Panc1 (cell line): ENCODE measurements around the gene CABLES2. TPM values are rescaled to one million over a fixed set of nuclear protein-coding genes. Genes with fewer than 3 reads are reported as not detected.
A peak's percentile ranks its signal among the peaks of the same experiment; 100 is the strongest.

Source experiments
- ATAC-seq: fragments of 200-7000 bp; cut with Tn5 transposase; 2 replicates; pipeline ENCODE4 v1.9.1; 2020; ENCODE audit warnings: mild to moderate bottlenecking, moderate library complexity
- BruUV-seq: library from RNA; stranded (reverse); fragments of 400-500 nt; replicated peaks from 2 replicates; lab custom pipeline; 2021; lab: Mats Ljungman, UMichigan
- CTCF ChIA-PET: fragments of 300-600 bp; sonication (Branson Sonifier 250); formaldehyde crosslinking; loops from one replicate; lab custom pipeline; 2022; ENCODE audit warnings: antibody characterized with exemption; lab: Charles Lee
- POLR2A ChIA-PET: fragments of 300-600 bp; sonication (Branson Sonifier 250); formaldehyde crosslinking; loops from one replicate; lab custom pipeline; 2022; ENCODE audit warnings: antibody characterized with exemption; lab: Charles Lee
- DNase-seq: peaks from one replicate; pipeline ENCODE4 v3.0.0-alpha.2; 2010; ENCODE audit warnings: low read depth, low spot score
- H3K27ac ChIP-seq: 2 replicates; pipeline ENCODE4 v1.5.1; 2011; ENCODE audit warnings: mild to moderate bottlenecking, low read length, inconsistent platforms
- H3K27me3 ChIP-seq: fragments of 200-500 bp; sonication (Bioruptor generic); 2 replicates; pipeline ENCODE4 v1.6.0; 2014; ENCODE audit warnings: low read length, inconsistent platforms; ENCODE audit not compliant: control insufficient read depth, insufficient read depth
- H3K36me3 ChIP-seq: fragments of 200-500 bp; sonication (Bioruptor generic); 2 replicates; pipeline ENCODE4 v1.5.1; 2014; ENCODE audit warnings: inconsistent platforms, mild to moderate bottlenecking, low read length, moderate library complexity; ENCODE audit not compliant: control insufficient read depth, insufficient read depth
- H3K4me1 ChIP-seq: 2 replicates; pipeline ENCODE4 v1.5.1; 2011; ENCODE audit warnings: inconsistent platforms, mild to moderate bottlenecking, low read length, moderate library complexity; ENCODE audit not compliant: control insufficient read depth, insufficient read depth
- H3K4me3 ChIP-seq, 2 experiments: 2 replicates each; pipeline ENCODE4 v1.5.1; 2011 to 2012; ENCODE audit warnings: low read depth in 2 of 2, low read length in 2 of 2, mild to moderate bottlenecking in 2 of 2, inconsistent platforms in 1 of 2, moderate library complexity in 1 of 2
- H3K9me3 ChIP-seq: fragments of 200-500 bp; sonication (Bioruptor generic); 2 replicates; pipeline ENCODE4 v1.5.1; 2014; ENCODE audit warnings: low read depth, mild to moderate bottlenecking, inconsistent platforms, low read length, moderate library complexity; ENCODE audit not compliant: control insufficient read depth, insufficient read depth
- CTCF ChIP-seq: fragments of 450-650 bp; IDR thresholded peaks from 2 replicates; pipeline ENCODE4 v1.5.1; 2017; ENCODE audit warnings: mild to moderate bottlenecking
- POLR2AphosphoS5 ChIP-seq: IDR thresholded peaks from 2 replicates; pipeline ENCODE4 v1.6.1; 2012; ENCODE audit warnings: mild to moderate bottlenecking, low read depth, low read length, moderate library complexity
- REST ChIP-seq, 2 experiments: IDR thresholded peaks; 2 replicates each; pipeline ENCODE4 v1.6.1; 2011 to 2012; ENCODE audit warnings: low read depth in 2 of 2, control low read depth in 1 of 2, low read length in 1 of 2, mild to moderate bottlenecking in 1 of 2, moderate library complexity in 1 of 2; ENCODE audit not compliant: insufficient read depth in 1 of 2
- SIN3A ChIP-seq: IDR thresholded peaks from 2 replicates; pipeline ENCODE4 v1.6.1; 2012; ENCODE audit warnings: low read depth, mild to moderate bottlenecking, low read length, moderate library complexity, borderline replicate concordance; ENCODE audit not compliant: insufficient read depth
- TCF7L2 ChIP-seq: IDR thresholded peaks from 2 replicates; pipeline ENCODE4 v1.6.1; 2011; ENCODE audit warnings: mild to moderate bottlenecking, low read depth, low read length, inconsistent platforms
- in situ Hi-C: cut with HindIII; loops from 2 replicates; pipeline ENCODE4 v1.10.0; 2016; ENCODE audit warnings: low sequenced_read_pairs, low pct_unique_long_range_greater_than_20kb
- intact Hi-C: fragments of 100-400 bp; cut with micrococcal nuclease; formaldehyde crosslinking; loops from one replicate; pipeline ENCODE4 v1.10.0; 2022; ENCODE audit not compliant: unreplicated experiment
- total RNA-seq: library from RNA; stranded (reverse); gene quantifications from one replicate; pipeline ENCODE4 v1.2.1, GENCODE V29; 2021; ENCODE audit not compliant: unreplicated experiment

The CABLES2 gene
- total RNA-seq, 1 experiment from 2014 or later = 9.8 TPM

GRCh38 chr20:62363920-62364851, 42.9 kb downstream of the CABLES2 start:
- ChIA-PET POLR2A (interaction anchor here (0.6 kb wide), 2 partner anchors 14 to 107 kb away, joined by 3 to 12 read pairs; no protein-coding TSS in a partner anchor), CTCF (interaction anchor here (0.7 to 1.4 kb wide), 5 partner anchors 11 to 62 kb away, joined by 3 to 8 read pairs (median 4); partner anchors contain the start of gene ADRM1)
- H3K27ac ChIP-seq = peak overlapping the region; percentile 88
- no peaks in the 10 kb centered on the region for H3K9me3 ChIP-seq
- TSS peak; percentile 48 for BruUV-seq
- DNase-seq (no peak), ATAC-seq (no peak)
- intact Hi-C loops = no loop called here
- H3K27me3 ChIP-seq = no peaks in the 10 kb centered on the region
- H3K36me3 ChIP-seq = no peaks in the 10 kb centered on the region; the same call in 1 of the 2 replicates
- in situ Hi-C loops = no loop called here
- H3K4me3 ChIP-seq = peak overlapping the region; percentile 89 to 96
- peaks cover 68% of the 10 kb centered on the region for H3K4me1 ChIP-seq
- TF ChIP-seq POLR2AphosphoS5 (peak; percentile 23), CTCF (no peak), SIN3A (no peak), TCF7L2 (no peak), REST (IDR thresholded peaks at IDR 0.05; ENCODE audit: insufficient read depth in 1 of 2, low read depth in 2 of 2, low read length in 1 of 2) (0 out of 4 replicates have a peak, but pooled peaks of 1 of the 2 experiments have one; percentile 9)

- intact Hi-C loops = no loop called here
- no TSS peak for BruUV-seq
- ChIA-PET CTCF (interaction anchor here (0.7 to 1.4 kb wide), 3 partner anchors 15 to 61 kb away, joined by 3 to 8 read pairs (median 4); partner anchors contain the start of gene ADRM1), POLR2A (interaction anchor here (0.6 kb wide), 2 partner anchors 11 to 108 kb away, joined by 3 to 12 read pairs; no protein-coding TSS in a partner anchor)
- Histone ChIP-seq H3K4me1 (peaks cover 70% of the 10 kb centered on the region), H3K27ac (peak overlapping the region; percentile 88), H3K27me3 (no peaks in the 10 kb centered on the region), H3K4me3 (peak overlapping the region; percentile 89 to 96), H3K9me3 (no peaks in the 10 kb centered on the region), H3K36me3 (no peaks in the 10 kb centered on the region; the same call in 1 of the 2 replicates)
- no peak for DNase-seq
- in situ Hi-C loops = no loop called here
- no peak for TF ChIP-seq TCF7L2
- no peak; the same call in 1 of the 2 replicates for TF ChIP-seq CTCF
- TF ChIP-seq REST (IDR thresholded peaks at IDR 0.05; ENCODE audit: insufficient read depth in 1 of 2, low read depth in 2 of 2, low read length in 1 of 2) = no peak
- TF ChIP-seq SIN3A = 0 out of 2 replicates have a peak, but pooled peaks have one; percentile 15
- TF ChIP-seq POLR2AphosphoS5 = peak; percentile 45; the same call in 1 of the 2 replicates
- no peak for ATAC-seq
Observed at GRCh38 chr20:62362991-62363919, 43.8 kb downstream of the CABLES2 start.
